Endothelial cell (in vitro differentiated cells): ENCODE measurements around the gene PCLO. TPM values are rescaled to one million over a fixed set of nuclear protein-coding genes. Genes with fewer than 3 reads are reported as not detected.

ENCODE experiments used
- DNase-seq: peaks from one replicate; pipeline ENCODE4 v3.0.0; 2021; ENCODE audit warnings: low spot score
- H3K27ac Mint-ChIP-seq: one replicate; pipeline ENCODE4 v1.8.0; 2021; ENCODE audit warnings: mixed read lengths, inconsistent platforms; ENCODE audit not compliant: unreplicated experiment
- H3K27me3 Mint-ChIP-seq: one replicate; pipeline ENCODE4 v1.8.0; 2021; ENCODE audit warnings: mild to moderate bottlenecking, moderate library complexity, mixed read lengths, inconsistent platforms; ENCODE audit not compliant: unreplicated experiment
- H3K36me3 Mint-ChIP-seq: one replicate; pipeline ENCODE4 v1.8.0; 2021; ENCODE audit warnings: mild to moderate bottlenecking, low read depth, mixed read lengths, inconsistent platforms; ENCODE audit not compliant: unreplicated experiment
- H3K4me1 Mint-ChIP-seq: one replicate; pipeline ENCODE4 v1.8.0; 2021; ENCODE audit warnings: mild to moderate bottlenecking, mixed read lengths, inconsistent platforms; ENCODE audit not compliant: unreplicated experiment
- H3K4me3 Mint-ChIP-seq: one replicate; pipeline ENCODE4 v1.8.0; 2021; ENCODE audit warnings: mild to moderate bottlenecking, mixed read lengths, inconsistent platforms; ENCODE audit not compliant: unreplicated experiment
- H3K9me3 Mint-ChIP-seq: one replicate; pipeline ENCODE4 v1.8.0; 2021; ENCODE audit warnings: mixed read lengths, inconsistent platforms; ENCODE audit not compliant: unreplicated experiment
- CTCF ChIP-seq: fragments of 200-600 bp; sonication (generic); IDR thresholded peaks from one replicate; pipeline ENCODE4 v1.5.0; 2021; ENCODE audit warnings: antibody characterized with exemption; ENCODE audit not compliant: unreplicated experiment
- total RNA-seq: library from RNA; stranded (reverse); fragmentation: NEBNext Ultra II Directional; extraction: Animal tissue kit (Norgen Biotek cat#: 25700); gene quantifications from one replicate; pipeline ENCODE4 v1.2.1, GENCODE V29; 2021; ENCODE audit not compliant: unreplicated experiment

PCLO gene
- total RNA-seq, 1 donor from 2014 or later: 5.1 TPM

- H3K27ac Mint-ChIP-seq: no peak overlapping the region
Measured at GRCh38 chr7:82745117-82745516, 417.6 kb downstream of the PCLO start.

GRCh38 chr7:82742163-82742562 is 420.5 kb downstream of the PCLO start:
- Mint-ChIP-seq H3K27me3 (peaks cover 3% of the 10 kb centered on the region), H3K4me3 (no peak overlapping the region), H3K36me3 (no peaks in the 10 kb centered on the region), H3K27ac (no peak overlapping the region), H3K9me3 (no peaks in the 10 kb centered on the region), H3K4me1 (no peaks in the 10 kb centered on the region)
- no peak for TF ChIP-seq CTCF
- DNase-seq: no peak

More at GRCh38 chr7:82745117-82745516, 417.6 kb downstream of the PCLO start:
- Mint-ChIP-seq H3K9me3 (no peaks in the 10 kb centered on the region), H3K4me3 (no peak overlapping the region), H3K36me3 (no peaks in the 10 kb centered on the region), H3K27me3 (peaks cover 3% of the 10 kb centered on the region), H3K4me1 (no peaks in the 10 kb centered on the region)
- no peak for DNase-seq
- no peak for TF ChIP-seq CTCF

GRCh38 chr7:82741493-82741892 is 421.2 kb downstream of the PCLO start:
- DNase-seq: no peak
- no peak for TF ChIP-seq CTCF
- Mint-ChIP-seq H3K4me1 (no peaks in the 10 kb centered on the region), H3K36me3 (no peaks in the 10 kb centered on the region), H3K27me3 (peaks cover 3% of the 10 kb centered on the region), H3K4me3 (no peak overlapping the region), H3K9me3 (no peaks in the 10 kb centered on the region), H3K27ac (no peak overlapping the region)

- TF ChIP-seq CTCF: peak; percentile 79
- DNase-seq: peak; percentile 68
- Mint-ChIP-seq H3K36me3 (no peaks in the 10 kb centered on the region), H3K27ac (no peak overlapping the region), H3K4me1 (no peaks in the 10 kb centered on the region), H3K9me3 (no peaks in the 10 kb centered on the region), H3K4me3 (no peak overlapping the region), H3K27me3 (peaks cover 2% of the 10 kb centered on the region)
Measured at GRCh38 chr7:82740246-82740848, 422.3 kb downstream of the PCLO start.

- H3K27ac Mint-ChIP-seq: no peak overlapping the region
- H3K9me3 Mint-ChIP-seq: no peaks in the 10 kb centered on the region
- H3K27me3 Mint-ChIP-seq: peaks cover 2% of the 10 kb centered on the region
- TF ChIP-seq CTCF: no peak
- H3K4me1 Mint-ChIP-seq: no peaks in the 10 kb centered on the region
- no peak overlapping the region for H3K4me3 Mint-ChIP-seq
- DNase-seq: no peak
- no peaks in the 10 kb centered on the region for H3K36me3 Mint-ChIP-seq
Measured at GRCh38 chr7:82736633-82737032, 426.1 kb downstream of the PCLO start.
